ENCODE results near the gene ROBO2.

Gene ROBO2

GRCh38 chr3:77446084-77446483 is 406.2 kb downstream of the ROBO2 start:
- DNase-seq = no peak

- DNase-seq = no peak
Observed at GRCh38 chr3:77446761-77447160, 406.9 kb downstream of the ROBO2 start.

- DNase-seq = no peak
Observed at GRCh38 chr3:77449459-77450350, 409.8 kb downstream of the ROBO2 start.

- DNase-seq = no peak
Observed at GRCh38 chr3:77456431-77456830, 416.5 kb downstream of the ROBO2 start.

- no peak for DNase-seq
Observed at GRCh38 chr3:77456906-77457305, 417.0 kb downstream of the ROBO2 start.

- no peak for DNase-seq
Observed at GRCh38 chr3:77459926-77460325, 420.0 kb downstream of the ROBO2 start.

GRCh38 chr3:77460326-77460725 is 420.4 kb downstream of the ROBO2 start:
- no peak for DNase-seq

GRCh38 chr3:77462951-77463350 is 423.1 kb downstream of the ROBO2 start:
- no peak for DNase-seq

- no peak for DNase-seq
Observed at GRCh38 chr3:77464111-77464688, 424.3 kb downstream of the ROBO2 start.

- DNase-seq = no peak
Observed at GRCh38 chr3:77466562-77467115, 426.7 kb downstream of the ROBO2 start.

GRCh38 chr3:77467702-77468625 is 428.1 kb downstream of the ROBO2 start:
- DNase-seq = peak; percentile 0

- no peak for DNase-seq
Observed at GRCh38 chr3:77468626-77469020, 428.7 kb downstream of the ROBO2 start.

- DNase-seq = no peak
Observed at GRCh38 chr3:77475507-77475906, 435.6 kb downstream of the ROBO2 start.

- no peak for DNase-seq
Observed at GRCh38 chr3:77479021-77479420, 439.1 kb downstream of the ROBO2 start.

GRCh38 chr3:77489216-77489615 is 449.3 kb downstream of the ROBO2 start:
- no peak for DNase-seq

- no peak for DNase-seq
Observed at GRCh38 chr3:77491961-77492360, 452.1 kb downstream of the ROBO2 start.

- no peak for DNase-seq
Observed at GRCh38 chr3:77500721-77501120, 460.8 kb downstream of the ROBO2 start.

GRCh38 chr3:77506384-77506783 is 466.5 kb downstream of the ROBO2 start:
- DNase-seq = no peak

- DNase-seq = peak; percentile 1
Observed at GRCh38 chr3:77513542-77513941, 473.6 kb downstream of the ROBO2 start.

GRCh38 chr3:77514766-77515165 is 474.9 kb downstream of the ROBO2 start:
- DNase-seq = no peak

- DNase-seq = peak; percentile 11
Observed at GRCh38 chr3:77524463-77524862, 484.6 kb downstream of the ROBO2 start.

- DNase-seq = no peak
Observed at GRCh38 chr3:77524946-77525682, 485.2 kb downstream of the ROBO2 start.
